GM12878 (cell line): Measurements from ENCODE around the gene PLSCR4. TPM values are rescaled to one million over a fixed set of nuclear protein-coding genes. Genes with fewer than 3 reads are reported as not detected.

Source experiments
- ATAC-seq: fragments of 200-7000 bp; cut with Tn5 transposase; 3 replicates; pipeline ENCODE4 v1.9.1; 2020; ENCODE audit warnings: mild to moderate bottlenecking, moderate library complexity
- BruUV-seq: library from RNA; stranded (reverse); fragments of 400-500 nt; replicated peaks from 2 replicates; lab custom pipeline; 2021; lab: Mats Ljungman, UMichigan
- CTCF ChIA-PET: fragments of 300-600 bp; sonication (Branson Sonifier 250); formaldehyde crosslinking; extraction: SDS; loops from one replicate; lab custom pipeline; 2021; ENCODE audit warnings: inconsistent platforms; lab: Yijun Ruan, JAX
- POLR2A ChIA-PET: fragments of 350-600 bp; formaldehyde crosslinking; extraction: SDS; loops from one replicate; lab custom pipeline; 2021; ENCODE audit warnings: inconsistent platforms; lab: Charles Lee
- RAD21 ChIA-PET: fragments of 300-600 bp; sonication (Branson Sonifier 250); formaldehyde crosslinking; loops from one replicate; lab custom pipeline; 2023; ENCODE audit warnings: antibody characterized with exemption; ENCODE audit not compliant: unreplicated experiment; lab: Charles Lee
- SMC1A ChIA-PET: fragments of 300-600 bp; sonication (Branson Sonifier 250); formaldehyde crosslinking; loops from one replicate; lab custom pipeline; 2023; ENCODE audit not compliant: unreplicated experiment, uncharacterized antibody; lab: Charles Lee
- DNase-seq: peaks from one replicate; pipeline ENCODE4 v3.0.0-alpha.2; 2011; ENCODE audit warnings: low read depth, low spot score
- FAIRE-seq: peaks from 3 replicates; lab custom pipeline; 2011; peaks lifted over from hg19 to GRCh38; lab: Jason Lieb, UNC
- H2AFZ ChIP-seq: 2 replicates; pipeline ENCODE4 v1.6.0; 2011; ENCODE audit warnings: low read depth, low read length, control low read depth; ENCODE audit not compliant: control insufficient read depth
- H3K27ac ChIP-seq: 2 replicates; pipeline ENCODE4 v1.5.1; 2011; ENCODE audit warnings: control low read depth; ENCODE audit not compliant: control insufficient read depth, insufficient read depth
- H3K27me3 ChIP-seq, 2 experiments: replicated peaks in 1 of 2; 2 replicates each; pipeline versions ENCODE4 v1.6.0 to v1.6.1; 2011; ENCODE audit warnings: low read length in 1 of 2; ENCODE audit not compliant: control insufficient read depth in 2 of 2, insufficient read depth in 2 of 2
- H3K36me3 ChIP-seq, 2 experiments: 2 replicates each; pipeline ENCODE4 v1.5.1; 2011; ENCODE audit warnings: low read length in 1 of 2; ENCODE audit not compliant: control insufficient read depth in 2 of 2, insufficient read depth in 2 of 2
- H3K4me1 ChIP-seq: 2 replicates; pipeline ENCODE4 v1.6.1; 2011; ENCODE audit warnings: mild to moderate bottlenecking, low read length, moderate library complexity, mixed read lengths; ENCODE audit not compliant: control insufficient read depth, insufficient read depth
- H3K4me2 ChIP-seq: 2 replicates; pipeline ENCODE4 v1.6.0; 2011; ENCODE audit warnings: control low read depth; ENCODE audit not compliant: control insufficient read depth, insufficient read depth
- H3K4me3 ChIP-seq: fragments of 200-600 bp; sonication (generic); 2 replicates; pipeline ENCODE4 v1.5.1; 2016
- H3K79me2 ChIP-seq: 2 replicates; pipeline ENCODE4 v1.6.0; 2011; ENCODE audit warnings: low read length; ENCODE audit not compliant: control insufficient read depth, insufficient read depth
- H3K9ac ChIP-seq: 2 replicates; pipeline ENCODE4 v1.8.0; 2011; ENCODE audit warnings: low read length, control low read depth, mixed read lengths; ENCODE audit not compliant: control insufficient read depth, insufficient read depth
- H3K9me3 ChIP-seq: replicated peaks from 3 replicates; pipeline ENCODE4 v1.5.1; 2011; ENCODE audit warnings: mild to moderate bottlenecking, low read length; ENCODE audit not compliant: control insufficient read depth, insufficient read depth
- H4K20me1 ChIP-seq: 2 replicates; pipeline ENCODE4 v1.6.0; 2011; ENCODE audit not compliant: control insufficient read depth, insufficient read depth
- BACH1 ChIP-seq: fragments of 450-650 bp; IDR thresholded peaks from 2 replicates; pipeline ENCODE4 v1.6.1; 2017; ENCODE audit warnings: mild to moderate bottlenecking, borderline replicate concordance
- BHLHE40 ChIP-seq, 2 experiments: fragments of 450-650 bp in 1 of 2; IDR thresholded peaks; 2 replicates each; pipeline ENCODE4 v1.6.1; 2011 to 2017; ENCODE audit warnings: low read depth in 2 of 2, borderline replicate concordance in 1 of 2, improper control_type of control experiment in 1 of 2, low read length in 1 of 2, mild to moderate bottlenecking in 1 of 2
- CBFB ChIP-seq: IDR thresholded peaks from 2 replicates; pipeline ENCODE4 v1.6.1; 2016; ENCODE audit warnings: antibody characterized with exemption, low read depth
- CHD2 ChIP-seq: IDR thresholded peaks from 2 replicates; pipeline ENCODE4 v1.6.1; 2011; ENCODE audit warnings: low read depth, low read length, improper control_type of control experiment, borderline replicate concordance
- CREM ChIP-seq: IDR thresholded peaks from 2 replicates; pipeline ENCODE4 v1.6.1; 2014; ENCODE audit warnings: antibody characterized with exemption, low read depth
- FOXM1 ChIP-seq: IDR thresholded peaks from 2 replicates; pipeline ENCODE4 v1.6.1; 2012; ENCODE audit warnings: low read depth, mild to moderate bottlenecking, inconsistent platforms, low read length, moderate library complexity
- HCFC1 ChIP-seq: fragments of 150-350 bp; IDR thresholded peaks from 2 replicates; pipeline ENCODE4 v1.6.1; 2014; ENCODE audit warnings: low read length
- ZNF274 ChIP-seq: IDR thresholded peaks from one replicate; pipeline ENCODE4 v1.8.0; 2011; ENCODE audit not compliant: insufficient read length, insufficient read depth
- ZZZ3 ChIP-seq: IDR thresholded peaks from 2 replicates; pipeline ENCODE4 v1.6.1; 2011; ENCODE audit warnings: low read depth; ENCODE audit not compliant: control insufficient read depth, insufficient read length
- WGBS: methylation state at CpG from one replicate; pipeline ENCODE4 v1.1.6; 2016; ENCODE audit warnings: low lambda C conversion rate; ENCODE audit not compliant: insufficient replicate concordance, insufficient coverage; ENCODE audit errors: missing lambda C conversion rate; 5-methylcytosine and 5-hydroxymethylcytosine counted together
- in situ Hi-C: fragments of 300-500 bp; cut with MboI; formaldehyde crosslinking; loops from 9 replicates; pipeline ENCODE4 v1.14.3; 2018; ENCODE audit warnings: mixed read lengths
- intact Hi-C: fragments of 100-400 bp; cut with micrococcal nuclease; formaldehyde crosslinking; loops from one replicate; pipeline ENCODE4 v1.14.2; 2022; ENCODE audit not compliant: unreplicated experiment
- polyA plus RNA-seq, 11 experiments: library from polyadenylated mRNA; depleted of rRNA in 4 of 11; unstranded in 6 of 11; stranded (reverse) in 5 of 11; fragments of >200 nt; fragmentation: Nextera tagmentation in 4 of 11; fragmentation: Illumina TruSeq in 1 of 11; extraction: Ambion mirVana in 4 of 11; extraction: Trizol in 1 of 11; gene quantifications; 1 replicate in 1 of 11; 2 replicates in 10 of 11; pipeline versions ENCODE4 v1.2.1 to v1.2.3, GENCODE V29; 2011 to 2016; ENCODE audit warnings: inconsistent platforms in 2 of 11, missing spikeins in 2 of 11, low read depth in 1 of 11
- total RNA-seq, 4 experiments: library from RNA; depleted of rRNA in 3 of 4; stranded (reverse); fragments of >200 nt in 3 of 4; fragmentation: Illumina TruSeq in 1 of 4; extraction: Trizol in 1 of 4; gene quantifications; 2 replicates each; pipeline versions ENCODE4 v1.2.1 to v1.2.3, GENCODE V29; 2013 to 2021
- TF ChIP-seq, protein P1 (sequence below): fragments of 450-650 bp; IDR thresholded peaks from 2 replicates; pipeline ENCODE4 v1.6.1; 2018; ENCODE audit warnings: borderline replicate concordance, mild to moderate bottlenecking; ENCODE audit not compliant: partially characterized antibody

PLSCR4 gene
- total and polyA plus RNA-seq, 10 of the 15 experiments (the other 5 are each of a cell fraction or from before 2014, with no cell fraction given): 0.02 TPM; not detected in 9

DNA sequence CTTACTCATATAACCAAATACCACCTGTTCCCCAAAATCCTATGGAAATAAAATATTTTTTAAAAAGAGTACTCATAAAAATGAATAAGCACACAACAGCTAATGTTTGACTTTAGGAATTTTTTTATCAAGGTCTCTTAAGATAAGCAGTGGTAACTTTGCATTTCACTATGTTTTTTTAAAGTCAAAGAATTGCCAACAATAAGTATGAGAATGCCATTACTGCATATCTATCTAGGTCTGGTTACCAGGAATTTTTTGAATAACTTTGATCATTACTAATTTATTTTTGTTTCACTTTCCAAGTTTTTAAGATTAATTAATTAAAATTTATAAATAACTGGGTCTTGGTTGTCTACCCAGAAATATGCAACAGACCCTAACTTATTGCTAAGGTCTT lies 41.5 kb downstream of the PLSCR4 start (continued):
- no peak for TF ChIP-seq BHLHE40 (IDR thresholded peaks at IDR 0.05; ENCODE audit: borderline replicate concordance in 1 of 2, low read depth in 2 of 2, low read length in 1 of 2)
- TF ChIP-seq, all 136 proteins: peak for 0

DNA sequence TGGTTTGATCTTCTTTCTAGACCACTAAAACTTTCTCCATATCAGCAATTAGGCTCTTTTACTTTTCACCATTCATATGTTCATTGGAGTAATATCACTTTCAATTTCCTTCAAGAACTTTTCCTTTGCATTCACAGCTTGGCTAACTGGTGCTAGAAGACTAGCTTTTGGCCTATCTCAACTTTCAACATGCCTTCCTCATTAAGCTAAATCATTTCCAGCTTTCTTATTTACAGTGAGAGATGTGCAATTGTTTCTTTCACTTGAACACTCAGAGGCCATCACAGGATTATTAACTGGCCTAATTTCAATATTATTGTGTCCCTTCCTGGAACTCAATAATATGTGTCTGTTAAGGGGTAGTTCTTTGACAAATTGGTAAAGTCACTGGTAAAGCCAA lies 47.1 kb downstream of the PLSCR4 start:
- H3K4me2 ChIP-seq: no peak overlapping the region
- no peak overlapping the region for H3K9ac ChIP-seq
- H4K20me1 ChIP-seq: no peaks in the 10 kb centered on the region
- SMC1A ChIA-PET: interaction anchor here (0.9 to 1.2 kb wide), 2 partner anchors 12 to 19 kb away, joined by 3 to 4 read pairs; no protein-coding TSS in a partner anchor
- BruUV-seq: no TSS peak
- intact Hi-C loops: no loop called here
- DNase-seq: no peak
- TF ChIP-seq CBFB (no peak), FOXM1 (no peak), ZNF274 (no peak)
- no peaks in the 10 kb centered on the region for H3K36me3 ChIP-seq
- in situ Hi-C loops: no loop called here
- no peak overlapping the region for H2AFZ ChIP-seq
- POLR2A ChIA-PET: no interaction called here
- H3K4me3 ChIP-seq: no peak overlapping the region
- no peaks in the 10 kb centered on the region for H3K4me1 ChIP-seq
- RAD21 ChIA-PET: no interaction called here
- ATAC-seq: no peak
- H3K27me3 ChIP-seq: no peaks in the 10 kb centered on the region
- H3K79me2 ChIP-seq: no peaks in the 10 kb centered on the region
- CTCF ChIA-PET: interaction anchor here (1.0 to 2.8 kb wide), 2 partner anchors 14 to 374 kb away, joined by 3 to 13 read pairs; no protein-coding TSS in a partner anchor
- FAIRE-seq: no peak
- no peaks in the 10 kb centered on the region for H3K9me3 ChIP-seq
- no peak overlapping the region for H3K27ac ChIP-seq

DNA sequence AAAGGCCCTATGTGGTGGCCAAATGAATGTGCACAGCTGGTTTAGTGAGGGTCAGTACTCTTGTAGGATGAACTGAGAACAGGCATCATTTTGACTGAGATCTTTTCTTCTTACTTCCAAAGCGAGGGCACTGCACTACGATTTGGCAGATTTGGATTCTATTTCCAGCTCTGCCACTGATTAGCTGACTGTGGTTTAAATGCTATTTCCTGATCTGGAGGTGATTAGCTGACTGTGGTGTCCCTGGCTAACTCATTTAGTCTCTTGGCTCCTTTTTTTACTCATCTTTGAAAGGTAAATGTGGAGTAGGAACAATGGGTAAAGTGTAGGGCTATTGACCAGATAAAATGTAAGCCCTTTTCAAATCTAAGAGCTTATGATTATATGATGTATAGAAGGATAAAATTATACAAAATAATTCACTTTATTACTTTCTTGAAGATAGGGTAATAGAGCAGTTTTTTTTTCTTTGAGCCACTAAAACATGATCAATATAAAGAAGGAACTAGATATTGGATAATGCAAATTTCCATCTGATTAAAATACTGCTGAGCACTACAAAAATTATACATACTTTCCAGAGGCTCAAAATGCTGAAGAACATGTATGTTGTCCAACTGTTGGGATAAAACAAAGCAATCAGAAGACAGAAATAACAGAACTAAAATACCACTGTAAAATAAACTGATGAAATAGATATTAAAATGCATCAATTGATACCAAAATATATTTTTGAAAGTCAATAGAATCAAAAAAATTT lies 50.3 kb downstream of the PLSCR4 start:
- ATAC-seq (no peak), FAIRE-seq (no peak), DNase-seq (no peak)
- Histone ChIP-seq H3K27ac (no peak overlapping the region), H3K9me3 (no peaks in the 10 kb centered on the region), H2AFZ (no peak overlapping the region), H3K27me3 (no peaks in the 10 kb centered on the region), H3K9ac (no peak overlapping the region), H3K4me2 (no peak overlapping the region), H3K79me2 (no peaks in the 10 kb centered on the region), H3K4me1 (no peaks in the 10 kb centered on the region), H3K36me3 (no peaks in the 10 kb centered on the region), H3K4me3 (no peak overlapping the region), H4K20me1 (no peaks in the 10 kb centered on the region)
- 0% methylated on average over 2 of the region's 2 CpGs for WGBS
- POLR2A ChIA-PET: no interaction called here
- BruUV-seq: no TSS peak
- CTCF ChIA-PET: interaction anchor here (1.5 kb wide), 1 partner anchor 11 kb away, joined by 9 read pairs; no protein-coding TSS in a partner anchor
- SMC1A ChIA-PET: interaction anchor here (0.6 to 1.7 kb wide), 2 partner anchors 10 to 76 kb away, joined by 3 to 8 read pairs; no protein-coding TSS in a partner anchor
- in situ Hi-C loops (no loop called here), intact Hi-C loops (no loop called here)
- RAD21 ChIA-PET: no interaction called here
- TF ChIP-seq ZZZ3 (no peak), HCFC1 (no peak), CREM (no peak), BACH1 (no peak), CHD2 (no peak)
- TF ChIP-seq, protein P1, sequence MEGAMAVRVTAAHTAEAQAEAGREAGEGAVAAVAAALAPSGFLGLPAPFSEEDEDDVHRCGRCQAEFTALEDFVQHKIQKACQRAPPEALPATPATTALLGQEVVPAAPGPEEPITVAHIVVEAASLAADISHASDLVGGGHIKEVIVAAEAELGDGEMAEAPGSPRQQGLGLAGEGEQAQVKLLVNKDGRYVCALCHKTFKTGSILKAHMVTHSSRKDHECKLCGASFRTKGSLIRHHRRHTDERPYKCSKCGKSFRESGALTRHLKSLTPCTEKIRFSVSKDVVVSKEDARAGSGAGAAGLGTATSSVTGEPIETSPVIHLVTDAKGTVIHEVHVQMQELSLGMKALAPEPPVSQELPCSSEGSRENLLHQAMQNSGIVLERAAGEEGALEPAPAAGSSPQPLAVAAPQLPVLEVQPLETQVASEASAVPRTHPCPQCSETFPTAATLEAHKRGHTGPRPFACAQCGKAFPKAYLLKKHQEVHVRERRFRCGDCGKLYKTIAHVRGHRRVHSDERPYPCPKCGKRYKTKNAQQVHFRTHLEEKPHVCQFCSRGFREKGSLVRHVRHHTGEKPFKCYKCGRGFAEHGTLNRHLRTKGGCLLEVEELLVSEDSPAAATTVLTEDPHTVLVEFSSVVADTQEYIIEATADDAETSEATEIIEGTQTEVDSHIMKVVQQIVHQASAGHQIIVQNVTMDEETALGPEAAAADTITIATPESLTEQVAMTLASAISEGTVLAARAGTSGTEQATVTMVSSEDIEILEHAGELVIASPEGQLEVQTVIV: no peak
